H9 (cell line): ENCODE results near the gene HBA1. TPM values are rescaled to one million over a fixed set of nuclear protein-coding genes. Genes with fewer than 3 reads are reported as not detected.
"Not testable (repeated sequence)": the region's sequence is repeated elsewhere in the genome, so short reads cannot be mapped to it uniquely, and the experiment has no call there.

Source experiments
- DNase-seq: peaks from one replicate; pipeline ENCODE4 v3.0.0-alpha.2; 2017
- H2AFZ ChIP-seq: one replicate; pipeline ENCODE4 v1.6.1; 2013; ENCODE audit warnings: mild to moderate bottlenecking, low read length, control low read depth, moderate library complexity
- H2AK5ac ChIP-seq: 2 replicates; pipeline ENCODE4 v1.6.1; 2013; ENCODE audit warnings: low read length, control low read depth, mixed read lengths; ENCODE audit not compliant: insufficient read length
- H2BK120ac ChIP-seq: one replicate; pipeline ENCODE4 v1.6.1; 2013; ENCODE audit warnings: low read depth, mild to moderate bottlenecking, low read length, control low read depth, inconsistent platforms; ENCODE audit not compliant: poor library complexity, severe bottlenecking
- H2BK12ac ChIP-seq: 2 replicates; pipeline ENCODE4 v1.6.1; 2013; ENCODE audit warnings: low read length, control low read depth, mixed read lengths, low read depth; ENCODE audit not compliant: insufficient read length
- H2BK15ac ChIP-seq: 2 replicates; pipeline ENCODE4 v1.6.1; 2013; ENCODE audit warnings: low read depth, low read length, control low read depth
- H2BK20ac ChIP-seq: one replicate; pipeline ENCODE4 v1.6.1; 2013; ENCODE audit warnings: low read depth, mild to moderate bottlenecking, low read length, control low read depth, inconsistent platforms; ENCODE audit not compliant: poor library complexity, severe bottlenecking
- H2BK5ac ChIP-seq: 2 replicates; pipeline ENCODE4 v1.6.1; 2013; ENCODE audit warnings: low read length, control low read depth, mixed read lengths; ENCODE audit not compliant: insufficient read length
- H3K14ac ChIP-seq: 2 replicates; pipeline ENCODE4 v1.6.1; 2013; ENCODE audit warnings: low read length, control low read depth; ENCODE audit not compliant: insufficient read depth
- H3K18ac ChIP-seq: 2 replicates; pipeline ENCODE4 v1.6.1; 2013; ENCODE audit warnings: low read depth, mild to moderate bottlenecking, mixed read lengths, low read length, control low read depth; ENCODE audit not compliant: insufficient read length
- H3K23ac ChIP-seq: 2 replicates; pipeline ENCODE4 v1.6.1; 2013; ENCODE audit warnings: low read length, control low read depth, mixed read lengths, low read depth; ENCODE audit not compliant: insufficient read length
- H3K23me2 ChIP-seq: 2 replicates; pipeline ENCODE4 v1.6.1; 2013; ENCODE audit warnings: low read depth, mild to moderate bottlenecking, mixed read lengths, low read length, control low read depth; ENCODE audit not compliant: insufficient read length, poor library complexity, severe bottlenecking
- H3K27ac ChIP-seq: 2 replicates; pipeline ENCODE4 v1.5.1; 2013; ENCODE audit warnings: low read length, control low read depth, mixed read lengths, low read depth; ENCODE audit not compliant: insufficient read length
- H3K27me3 ChIP-seq: 2 replicates; pipeline ENCODE4 v1.6.1; 2013; ENCODE audit warnings: low read length, control low read depth, inconsistent platforms; ENCODE audit not compliant: insufficient read depth
- H3K4ac ChIP-seq: 2 replicates; pipeline ENCODE4 v1.6.1; 2013; ENCODE audit warnings: low read depth, mild to moderate bottlenecking, control low read depth, inconsistent platforms, low read length, moderate library complexity
- H3K4me1 ChIP-seq: 2 replicates; pipeline ENCODE4 v1.6.1; 2013; ENCODE audit warnings: low read length, control low read depth, inconsistent platforms; ENCODE audit not compliant: insufficient read depth
- H3K4me2 ChIP-seq: 2 replicates; pipeline ENCODE4 v1.6.1; 2013; ENCODE audit warnings: low read length, control low read depth, mixed read lengths; ENCODE audit not compliant: insufficient read length, insufficient read depth
- H3K56ac ChIP-seq: 2 replicates; pipeline ENCODE4 v1.6.1; 2013; ENCODE audit warnings: low read depth, mild to moderate bottlenecking, mixed read lengths, low read length, control low read depth; ENCODE audit not compliant: insufficient read length
- H3K79me1 ChIP-seq: 2 replicates; pipeline ENCODE4 v1.6.1; 2013; ENCODE audit warnings: low read depth, mild to moderate bottlenecking, moderate library complexity, low read length, control low read depth, inconsistent platforms; ENCODE audit not compliant: insufficient read depth, poor library complexity, severe bottlenecking
- H3K79me2 ChIP-seq: 2 replicates; pipeline ENCODE4 v1.6.1; 2013; ENCODE audit warnings: low read length, control low read depth, inconsistent platforms; ENCODE audit not compliant: insufficient read depth
- H3K9ac ChIP-seq: 2 replicates; pipeline ENCODE4 v1.6.1; 2013; ENCODE audit warnings: low read length, control low read depth, mixed read lengths; ENCODE audit not compliant: insufficient read length; ENCODE audit errors: extremely low read depth
- H3K9me3 ChIP-seq: one replicate; pipeline ENCODE4 v1.6.1; 2013; ENCODE audit warnings: low read depth, low read length, inconsistent platforms; ENCODE audit not compliant: control insufficient read depth
- H3T11ph ChIP-seq: one replicate; pipeline ENCODE4 v1.6.1; 2013; ENCODE audit warnings: mild to moderate bottlenecking, low read length, control low read depth, inconsistent platforms
- H4K20me1 ChIP-seq: one replicate; pipeline ENCODE4 v1.6.1; 2013; ENCODE audit not compliant: control insufficient read depth, insufficient read length, insufficient read depth
- H4K5ac ChIP-seq: 2 replicates; pipeline ENCODE4 v1.6.1; 2013; ENCODE audit warnings: low read depth, mild to moderate bottlenecking, mixed read lengths, low read length, control low read depth; ENCODE audit not compliant: insufficient read length
- H4K8ac ChIP-seq: replicated peaks from 2 replicates; pipeline ENCODE4 v1.6.1; 2013; ENCODE audit warnings: low read length, control low read depth, mixed read lengths, low read depth; ENCODE audit not compliant: insufficient read length
- H4K91ac ChIP-seq: 2 replicates; pipeline ENCODE4 v1.6.1; 2013; ENCODE audit warnings: low read depth, mild to moderate bottlenecking, moderate library complexity, mixed read lengths, low read length, control low read depth; ENCODE audit not compliant: insufficient read length
- H3K27ac Mint-ChIP-seq, 3 experiments: 2 replicates in 2 of 3; 3 replicates in 1 of 3; pipeline ENCODE4 v1.8.0; 2020 to 2021; ENCODE audit warnings: mixed read lengths in 3 of 3, mild to moderate bottlenecking in 1 of 3, moderate library complexity in 1 of 3
- H3K27me3 Mint-ChIP-seq: 2 replicates; pipeline ENCODE4 v1.8.0; 2021; ENCODE audit warnings: low read depth, mild to moderate bottlenecking, moderate library complexity, mixed read lengths
- H3K36me3 Mint-ChIP-seq, 3 experiments: 2 replicates in 2 of 3; 3 replicates in 1 of 3; pipeline ENCODE4 v1.8.0; 2020 to 2021; ENCODE audit warnings: low read depth in 3 of 3, mixed read lengths in 3 of 3; ENCODE audit not compliant: insufficient read depth in 1 of 3
- H3K4me1 Mint-ChIP-seq, 2 experiments: 2 replicates each; pipeline ENCODE4 v1.8.0; 2020; ENCODE audit warnings: mixed read lengths in 2 of 2
- H3K4me3 Mint-ChIP-seq, 2 experiments: 2 replicates in 1 of 2; 3 replicates in 1 of 2; pipeline ENCODE4 v1.8.0; 2020 to 2021; ENCODE audit warnings: mild to moderate bottlenecking in 2 of 2, mixed read lengths in 2 of 2, moderate library complexity in 1 of 2
- H3K9me3 Mint-ChIP-seq, 2 experiments: 2 replicates in 1 of 2; 3 replicates in 1 of 2; pipeline ENCODE4 v1.8.0; 2020; ENCODE audit warnings: mild to moderate bottlenecking in 2 of 2, mixed read lengths in 2 of 2, moderate library complexity in 1 of 2
- WGBS: extraction: QIAGEN DNeasy Blood & Tissue Kit; methylation state at CpG from one replicate; pipeline ENCODE4 v1.1.7; 2013; ENCODE audit warnings: missing lambda C conversion rate, low lambda C conversion rate, mixed read lengths; ENCODE audit not compliant: insufficient read length; ENCODE audit errors: extremely low coverage; 5-methylcytosine and 5-hydroxymethylcytosine counted together
- total RNA-seq: library from RNA; stranded (reverse); gene quantifications from 2 replicates; pipeline ENCODE4 v1.2.1, GENCODE V29; 2021

HBA1 gene
- total RNA-seq, 1 experiment from 2014 or later = 7.2 TPM

- not testable (repeated sequence) for H3K23me2 ChIP-seq, H3K9ac ChIP-seq, H3K27me3 ChIP-seq, H3K4me3 Mint-ChIP-seq, H3K14ac ChIP-seq, H3K4me2 ChIP-seq, H3K56ac ChIP-seq, H3K27ac ChIP-seq, H3K9me3 Mint-ChIP-seq, H3T11ph ChIP-seq, H3K23ac ChIP-seq, H3K9me3 ChIP-seq, DNase-seq, H2AK5ac ChIP-seq, H4K5ac ChIP-seq, H2BK5ac ChIP-seq, H3K79me1 ChIP-seq, H3K27ac Mint-ChIP-seq, H4K20me1 ChIP-seq, H2BK20ac ChIP-seq, H2BK120ac ChIP-seq, H2BK15ac ChIP-seq, H3K79me2 ChIP-seq, H3K18ac ChIP-seq, H3K4me1 Mint-ChIP-seq, H2BK12ac ChIP-seq, H2AFZ ChIP-seq, H3K4ac ChIP-seq, H3K27me3 Mint-ChIP-seq, H4K8ac ChIP-seq, H4K91ac ChIP-seq, H3K4me1 ChIP-seq
- WGBS = no CpG with 5 or more reads among the region's 4 CpGs
- H3K36me3 Mint-ChIP-seq = peaks cover 52 to 97% (median 82%) of the 10 kb centered on the region in 3 experiments; a peak in 6 of 7 replicates
These were observed 32.9 kb downstream of the HBA1 start for GRCh38 chr16:209359-209758.

GRCh38 chr16:211631-212180 is 35.2 kb downstream of the HBA1 start:
- not testable (repeated sequence) for H4K20me1 ChIP-seq, H2BK5ac ChIP-seq, H3K9me3 Mint-ChIP-seq, H3K4me2 ChIP-seq, H2BK120ac ChIP-seq, H3K14ac ChIP-seq, H2BK20ac ChIP-seq, H2BK12ac ChIP-seq, H3K23ac ChIP-seq, H3K4me1 Mint-ChIP-seq, H3K23me2 ChIP-seq, H3K27me3 ChIP-seq, H3K79me1 ChIP-seq, H3K18ac ChIP-seq, H3K9me3 ChIP-seq, H4K91ac ChIP-seq, H3T11ph ChIP-seq, H4K5ac ChIP-seq, H3K56ac ChIP-seq, H3K4me3 Mint-ChIP-seq, H3K79me2 ChIP-seq, H3K27ac ChIP-seq, DNase-seq, H3K9ac ChIP-seq, H3K4ac ChIP-seq, H3K27me3 Mint-ChIP-seq, H4K8ac ChIP-seq, H2AFZ ChIP-seq, H2BK15ac ChIP-seq, H3K4me1 ChIP-seq, H2AK5ac ChIP-seq
- Mint-ChIP-seq H3K36me3 (peaks cover 46 to 97% (median 81%) of the 10 kb centered on the region in 3 experiments; a peak in 6 of 7 replicates), H3K27ac (peak overlapping the region in 1 of 3 experiments; percentile 18; a peak in 2 of 7 replicates)
- no CpG with 5 or more reads among the region's 14 CpGs for WGBS
